Measurements from ENCODE around the gene NUDT4B.
"Not testable (repeated sequence)": the region's sequence is repeated elsewhere in the genome, so short reads cannot be mapped to it uniquely, and the experiment has no call there.

DNA sequence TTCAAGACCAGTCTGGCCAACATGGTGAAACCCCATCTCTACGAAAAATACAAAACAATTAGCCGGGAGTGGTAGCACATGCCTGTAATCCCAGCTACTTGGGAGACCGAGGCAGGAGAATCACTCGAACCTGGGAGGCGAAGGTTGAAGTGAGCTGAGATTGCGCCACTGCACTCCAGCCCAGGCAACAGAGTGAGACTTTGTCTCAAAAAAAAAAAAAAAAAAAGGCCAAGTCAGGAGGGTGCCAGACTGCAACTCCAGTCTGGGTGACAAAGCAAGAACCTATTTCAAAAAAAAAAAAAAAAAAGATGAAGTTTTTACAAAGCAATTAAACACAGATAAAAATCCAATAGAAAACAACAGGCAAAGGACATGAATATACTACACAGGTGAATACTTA lies 9.9 kb upstream of the NUDT4B start:
- TF ChIP-seq, protein P1, sequence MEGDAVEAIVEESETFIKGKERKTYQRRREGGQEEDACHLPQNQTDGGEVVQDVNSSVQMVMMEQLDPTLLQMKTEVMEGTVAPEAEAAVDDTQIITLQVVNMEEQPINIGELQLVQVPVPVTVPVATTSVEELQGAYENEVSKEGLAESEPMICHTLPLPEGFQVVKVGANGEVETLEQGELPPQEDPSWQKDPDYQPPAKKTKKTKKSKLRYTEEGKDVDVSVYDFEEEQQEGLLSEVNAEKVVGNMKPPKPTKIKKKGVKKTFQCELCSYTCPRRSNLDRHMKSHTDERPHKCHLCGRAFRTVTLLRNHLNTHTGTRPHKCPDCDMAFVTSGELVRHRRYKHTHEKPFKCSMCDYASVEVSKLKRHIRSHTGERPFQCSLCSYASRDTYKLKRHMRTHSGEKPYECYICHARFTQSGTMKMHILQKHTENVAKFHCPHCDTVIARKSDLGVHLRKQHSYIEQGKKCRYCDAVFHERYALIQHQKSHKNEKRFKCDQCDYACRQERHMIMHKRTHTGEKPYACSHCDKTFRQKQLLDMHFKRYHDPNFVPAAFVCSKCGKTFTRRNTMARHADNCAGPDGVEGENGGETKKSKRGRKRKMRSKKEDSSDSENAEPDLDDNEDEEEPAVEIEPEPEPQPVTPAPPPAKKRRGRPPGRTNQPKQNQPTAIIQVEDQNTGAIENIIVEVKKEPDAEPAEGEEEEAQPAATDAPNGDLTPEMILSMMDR (optimal IDR thresholded peaks at IDR 0.05 in 1 of 3, IDR thresholded peaks at IDR 0.05 in 1 of 3, conservative IDR thresholded peaks at IDR 0.05 in 1 of 3; ENCODE audit: extremely low read depth in 1 of 3, insufficient read depth in 2 of 3, low read length in 3 of 3): not testable (repeated sequence)
- TF ChIP-seq EZH2 (IDR thresholded peaks at IDR 0.05; ENCODE audit: low read length): not testable (repeated sequence)
